ENCODE results near the gene GPANK1. TPM values are rescaled to one million over a fixed set of nuclear protein-coding genes. Genes with fewer than 3 reads are reported as not detected.

GPANK1 gene
- total RNA-seq, 6 experiments from 2014 or later, result 6.4 to 10.0 (median 8.0) TPM

GRCh38 chr6:31614075-31614619 lies 50.6 kb downstream of the GPANK1 start:
- Histone ChIP-seq H3K36me3 (no peaks in the 10 kb centered on the region), H3K4me1 (peaks cover 0 to 14% (median 6%) of the 10 kb centered on the region in 4 donors), H3K4me3 (no peak overlapping the region), H3K27ac (peak overlapping the region; percentile 41 to 55 (median 51)), H3K9me3 (no peaks in the 10 kb centered on the region), H3K27me3 (no peaks in the 10 kb centered on the region)
- DNase-seq (no peak), ATAC-seq (peak; percentile 30 to 61 (median 50))
- intact Hi-C loops (cut with DNase I), result no loop called here
- no peak for TF ChIP-seq CTCF (IDR thresholded peaks at IDR 0.05)
- 41% methylated on average over 7 of the region's 8 CpGs for WGBS (ENCODE audit: insufficient coverage, low coverage, low lambda C conversion rate, missing lambda C conversion rate)

Small RNAs within 50 kb of the gene (microRNA-seq; reads per million reads assigned to microRNA genes)
- gene MIR4646 (0.64 to 1.4 reads per million in 2 donors), gene MIR6832 (0 reads per million in 2 donors)

Small RNAs within 50 kb of the gene (small RNA-seq; reads per million reads assigned to genes)
- gene MIR4646 (0 reads per million in 2 experiments), gene MIR6832 (0 reads per million in 2 experiments), gene RF00019 (0 reads per million in 2 experiments), gene SNORA38 (4.7 to 13.7 reads per million in 2 experiments), gene UQCRHP1 (0 reads per million in 2 experiments)

Other genes with a start within 250 kb of the GPANK1 start
- 1 to 10 TPM in 4 of 6 experiments, under 1 TPM in 2; 0.48 to 2.0 (median 1.2) TPM for gene MICB, start 166.9 kb downstream of the GPANK1 start, total RNA-seq
- not detected for gene MCCD1, start 136.0 kb downstream of the GPANK1 start, total RNA-seq
- gene DDX39B, start 123.0 kb downstream of the GPANK1 start, total RNA-seq, result 100 to 1,000 TPM in 3 of 6 experiments, 10 to 100 TPM in 3; 85.2 to 145 (median 102) TPM
- gene ATP6V1G2, start 118.4 kb downstream of the GPANK1 start, total RNA-seq, result under 1 TPM in 3 of 6 experiments, not detected in 3; 0.29 to 0.43 (median 0.42) TPM
- 10 to 100 TPM in 1 of 6 experiments, 1 to 10 TPM in 5; 7.5 to 10.2 (median 8.3) TPM for gene NFKBIL1, start 117.4 kb downstream of the GPANK1 start, total RNA-seq
- gene LTA, start 92.7 kb downstream of the GPANK1 start, total RNA-seq, result under 1 TPM in 1 of 6 experiments, not detected in 5; 0.20 TPM
- gene TNF, start 89.4 kb downstream of the GPANK1 start, total RNA-seq, result 1 to 10 TPM in 1 of 6 experiments, under 1 TPM in 1, not detected in 4; 0.15 to 1.0 TPM
- 1 to 10 TPM in 2 of 6 experiments, under 1 TPM in 4; 0.28 to 2.2 (median 0.62) TPM for gene LTB, start 82.6 kb downstream of the GPANK1 start, total RNA-seq
- 10 to 100 TPM in 1 of 6 experiments, 1 to 10 TPM in 5; 1.5 to 21.5 (median 6.7) TPM for gene LST1, start 78.7 kb downstream of the GPANK1 start, total RNA-seq
- under 1 TPM in 3 of 6 experiments, not detected in 3; 0.20 to 0.55 (median 0.46) TPM for gene NCR3, start 72.0 kb downstream of the GPANK1 start, total RNA-seq
- 10 to 100 TPM in 4 of 6 experiments, 1 to 10 TPM in 2; 6.7 to 28.5 (median 13.0) TPM for gene AIF1, start 49.8 kb downstream of the GPANK1 start, total RNA-seq
- 10 to 100 TPM; 34.7 to 59.6 (median 39.4) TPM for gene PRRC2A, start 44.3 kb downstream of the GPANK1 start, total RNA-seq
- gene BAG6, start 12.3 kb downstream of the GPANK1 start, total RNA-seq, result 100 to 1,000 TPM; 114 to 196 (median 142) TPM
- 100 to 1,000 TPM; 100 to 182 (median 116) TPM for gene APOM, start 9.1 kb downstream of the GPANK1 start, total RNA-seq
- 1 to 10 TPM; 6.6 to 8.7 (median 7.6) TPM for gene C6orf47, start 4.2 kb downstream of the GPANK1 start, total RNA-seq
- gene CSNK2B, start 1.1 kb upstream of the GPANK1 start, total RNA-seq, result 100 to 1,000 TPM in 2 of 6 experiments, 10 to 100 TPM in 4; 52.5 to 171 (median 64.5) TPM
- 1 to 10 TPM in 5 of 6 experiments, under 1 TPM in 1; 0.98 to 5.7 (median 2.6) TPM for gene LY6G5B, start 5.0 kb upstream of the GPANK1 start, total RNA-seq
- gene LY6G5C, start 16.1 kb upstream of the GPANK1 start, total RNA-seq, result 1 to 10 TPM in 3 of 6 experiments, under 1 TPM in 3; 0.68 to 1.6 (median 1.2) TPM
- gene ABHD16A, start 38.3 kb upstream of the GPANK1 start, total RNA-seq, result 10 to 100 TPM; 29.7 to 34.8 (median 31.2) TPM
- not detected for gene LY6G6F, start 41.9 kb upstream of the GPANK1 start, total RNA-seq
- gene LY6G6D, start 50.4 kb upstream of the GPANK1 start, total RNA-seq, result not detected
- not detected for gene LY6G6C, start 56.7 kb upstream of the GPANK1 start, total RNA-seq
- under 1 TPM in 2 of 6 experiments, not detected in 4; 0.33 to 0.56 TPM for gene MPIG6B, start 58.4 kb upstream of the GPANK1 start, total RNA-seq
- gene DDAH2, start 64.3 kb upstream of the GPANK1 start, total RNA-seq, result 10 to 100 TPM; 16.3 to 27.5 (median 19.1) TPM
- gene CLIC1, start 71.5 kb upstream of the GPANK1 start, total RNA-seq, result 100 to 1,000 TPM in 1 of 6 experiments, 10 to 100 TPM in 5; 36.7 to 123 (median 62.0) TPM
- 1 to 10 TPM; 3.2 to 8.5 (median 4.3) TPM for gene MSH5, start 75.0 kb upstream of the GPANK1 start, total RNA-seq
- 1 to 10 TPM in 2 of 6 experiments, under 1 TPM in 3, not detected in 1; 0.62 to 1.6 (median 0.90) TPM for gene SAPCD1, start 97.7 kb upstream of the GPANK1 start, total RNA-seq
- gene VWA7, start 112.3 kb upstream of the GPANK1 start, total RNA-seq, result 1 to 10 TPM; 1.2 to 5.2 (median 2.7) TPM
- 10 to 100 TPM; 31.0 to 58.1 (median 41.0) TPM for gene VARS1, start 130.8 kb upstream of the GPANK1 start, total RNA-seq
- gene LSM2, start 142.0 kb upstream of the GPANK1 start, total RNA-seq, result 10 to 100 TPM; 11.0 to 26.1 (median 11.6) TPM
- gene HSPA1L, start 150.3 kb upstream of the GPANK1 start, total RNA-seq, result 1 to 10 TPM in 1 of 6 experiments, under 1 TPM in 5; 0.37 to 1.2 (median 0.56) TPM
- 100 to 1,000 TPM in 2 of 6 experiments, 10 to 100 TPM in 4; 73.2 to 442 (median 80.2) TPM for gene HSPA1A, start 150.5 kb upstream of the GPANK1 start, total RNA-seq
- gene HSPA1B, start 162.7 kb upstream of the GPANK1 start, total RNA-seq, result 100 to 1,000 TPM in 2 of 6 experiments, 10 to 100 TPM in 4; 41.5 to 144 (median 47.5) TPM
- 10 to 100 TPM; 20.3 to 44.8 (median 34.1) TPM for gene NEU1, start 197.8 kb upstream of the GPANK1 start, total RNA-seq
- under 1 TPM in 2 of 6 experiments, not detected in 4; 0.09 to 0.25 TPM for gene SLC44A4, start 214.0 kb upstream of the GPANK1 start, total RNA-seq
- 10 to 100 TPM; 10.7 to 20.1 (median 13.3) TPM for gene EHMT2, start 232.7 kb upstream of the GPANK1 start, total RNA-seq
- under 1 TPM in 5 of 6 experiments, not detected in 1; 0.25 to 0.82 (median 0.51) TPM for gene ZBTB12, start 237.1 kb upstream of the GPANK1 start, total RNA-seq